CD4-positive, alpha-beta T cell treated with Interleukin-17A for 1 hour (primary cell): ENCODE measurements around the gene MCTP1.

ENCODE experiments used
- DNase-seq: peaks from one replicate; pipeline ENCODE4 v3.0.0-alpha.2; 2020

Gene MCTP1

GRCh38 chr5:94689908-94690307 is 595.0 kb downstream of the MCTP1 start:
- no peak for DNase-seq

GRCh38 chr5:94682814-94683520 is 601.9 kb downstream of the MCTP1 start:
- no peak for DNase-seq

GRCh38 chr5:94675965-94676618 is 608.8 kb downstream of the MCTP1 start:
- no peak for DNase-seq

- no peak for DNase-seq
These were observed 610.2 kb downstream of the MCTP1 start for GRCh38 chr5:94674490-94675382.

DNA sequence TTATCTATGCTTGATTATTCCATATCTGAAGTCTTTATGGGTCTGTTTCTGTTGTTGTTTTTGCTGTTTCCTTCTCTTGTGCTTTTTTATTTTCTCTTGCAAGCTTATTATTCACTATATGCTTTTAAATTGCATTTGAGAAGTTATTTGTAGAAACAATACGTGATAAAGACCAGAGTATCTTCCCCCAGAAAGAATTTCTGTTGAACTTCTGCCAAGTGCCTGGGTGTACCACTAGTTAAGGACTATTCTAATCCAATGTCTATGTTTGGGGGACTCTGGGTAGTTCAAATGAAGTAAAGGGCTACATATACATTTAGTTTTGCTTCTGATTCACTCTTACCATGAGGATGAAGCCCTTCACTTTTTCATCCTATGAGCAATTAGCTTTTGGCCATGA is 612.1 kb downstream of the MCTP1 start:
- DNase-seq, result no peak

DNA sequence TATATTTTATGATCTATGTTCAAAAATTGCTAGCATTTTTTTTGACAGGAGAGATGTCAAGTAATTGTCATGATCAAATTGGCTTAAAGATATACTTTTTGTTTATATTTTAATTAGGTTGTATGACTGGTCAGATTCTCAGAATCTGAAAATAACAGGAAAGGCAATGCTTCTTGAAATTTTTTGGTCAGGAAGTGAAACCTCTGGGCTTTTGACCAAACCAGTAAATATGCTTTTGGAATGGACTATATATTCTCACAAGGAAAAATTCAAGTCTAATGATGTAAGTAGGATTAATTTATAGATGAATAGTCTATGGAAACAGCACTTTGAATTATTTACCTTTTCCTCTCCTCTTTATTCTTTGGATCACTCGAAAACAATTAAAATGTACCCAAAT is 614.2 kb downstream of the MCTP1 start:
- no peak for DNase-seq

DNA sequence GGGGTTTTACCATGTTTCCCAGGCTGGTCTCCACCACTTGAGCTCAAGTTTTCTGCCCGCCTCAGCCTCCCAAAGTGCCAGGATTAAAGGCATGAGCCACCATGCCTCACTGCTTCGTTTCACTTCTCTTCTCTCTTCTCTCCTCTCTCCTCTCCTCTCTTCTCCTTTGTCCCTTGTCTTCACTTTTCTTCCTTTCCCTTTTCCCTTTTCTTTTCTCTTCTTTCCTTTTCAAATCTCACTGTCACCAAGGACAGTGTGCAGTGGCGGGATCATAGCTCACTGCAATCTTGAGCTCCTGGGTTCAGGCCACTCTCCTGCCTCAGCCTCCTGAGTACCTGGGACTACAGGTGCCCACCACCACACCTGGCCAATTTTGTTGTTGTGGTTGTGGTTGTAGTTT is 617.0 kb downstream of the MCTP1 start:
- no peak for DNase-seq

DNA sequence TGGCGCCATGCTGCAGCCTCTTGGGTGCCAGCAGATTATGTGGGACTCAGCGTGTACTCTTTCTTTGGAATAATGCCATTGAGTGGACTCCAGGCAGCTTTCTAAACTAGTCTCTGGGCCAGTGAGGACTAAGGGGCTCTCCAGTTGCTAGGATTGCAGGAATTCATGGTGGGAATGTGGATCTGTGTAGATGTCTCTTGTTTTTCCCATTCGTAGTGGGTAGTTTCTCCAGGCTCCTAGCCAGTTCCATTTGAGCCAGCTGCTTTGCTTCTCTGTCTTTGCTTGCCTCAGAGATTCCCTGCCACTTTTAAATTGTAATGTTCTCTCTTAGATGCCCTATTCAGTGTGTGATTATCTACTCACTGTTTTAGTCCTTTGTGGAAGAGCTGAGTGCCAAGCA is 623.8 kb downstream of the MCTP1 start:
- DNase-seq, result no peak

DNA sequence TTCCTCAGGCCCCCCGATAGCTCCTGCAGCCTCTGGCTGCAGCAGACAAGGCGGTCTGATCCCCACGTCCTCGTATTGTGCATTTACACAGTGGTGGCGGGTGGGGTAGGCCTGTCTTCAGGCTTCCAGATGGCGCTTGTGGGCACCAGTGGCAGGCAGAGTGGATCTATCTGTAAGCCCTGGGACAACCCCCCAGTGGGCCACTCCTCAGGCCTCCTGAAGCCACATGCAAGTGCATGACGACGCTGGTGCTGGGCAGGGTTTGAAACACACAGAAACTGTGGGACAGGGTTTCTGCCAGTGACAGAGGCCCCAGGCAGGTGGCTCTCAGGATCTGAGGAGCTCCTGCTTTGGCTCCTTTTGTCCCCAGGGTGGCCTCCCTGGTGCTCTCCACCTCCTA is 624.4 kb downstream of the MCTP1 start:
- no peak for DNase-seq

- no peak for DNase-seq
These were observed 626.6 kb downstream of the MCTP1 start for GRCh38 chr5:94658272-94658671.
